Activated CD4-positive, alpha-beta T cell treated with anti-CD3 and anti-CD28 coated beads, Interleukin-2, amount 50 U/mL, for 24 hours (primary cell): ENCODE measurements around the gene OR2H2.

Source experiments
- DNase-seq, 2 donors: peaks; one replicate each; pipeline ENCODE4 v3.0.0-alpha.2; 2020; ENCODE audit warnings: low read depth in 1 of 2, low spot score in 1 of 2

Gene OR2H2

DNA sequence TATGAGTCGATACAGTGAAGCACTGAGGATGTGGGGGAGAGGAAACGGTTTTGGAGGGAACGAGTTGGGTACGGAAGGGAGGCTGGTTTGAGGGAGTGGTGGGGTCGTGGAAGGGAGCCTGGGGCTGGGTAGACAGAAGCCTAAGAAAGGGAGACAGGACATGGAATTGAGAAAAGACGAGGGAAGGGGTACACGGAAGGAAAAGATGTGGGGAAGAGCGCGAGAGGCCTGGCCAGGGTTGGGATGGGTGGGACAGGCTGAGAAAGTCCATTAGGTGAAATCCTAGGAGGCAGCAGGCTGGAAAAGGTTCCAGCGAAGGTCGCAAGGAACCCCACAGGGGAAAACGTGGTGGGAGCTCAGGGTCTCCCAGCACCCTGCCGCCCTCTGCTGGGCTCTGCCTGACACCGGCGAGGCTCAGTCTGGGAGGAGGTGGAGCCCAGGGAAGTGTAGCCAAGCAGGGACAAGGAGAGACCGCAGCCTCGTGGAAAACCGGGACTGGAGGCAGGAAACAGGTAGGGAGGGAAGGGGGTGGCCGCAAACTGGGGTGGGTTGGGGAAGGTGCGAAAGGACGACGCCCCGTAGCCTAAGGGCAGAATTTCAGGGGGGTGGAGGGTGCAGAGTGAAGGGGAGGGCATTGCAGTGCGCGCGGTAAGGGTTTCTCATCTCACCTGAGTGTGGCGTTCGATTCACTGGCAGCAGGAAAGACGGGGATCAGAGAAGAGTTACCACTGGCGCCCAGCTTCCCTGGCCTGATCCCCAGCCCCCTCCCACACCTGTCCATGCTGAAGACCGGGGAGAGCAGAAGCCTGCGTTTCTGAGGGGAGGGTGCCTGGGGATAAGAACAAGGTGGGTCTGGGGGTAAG is 43.7 kb downstream of the OR2H2 start:
- DNase-seq = peak; percentile 23 to 31

DNA sequence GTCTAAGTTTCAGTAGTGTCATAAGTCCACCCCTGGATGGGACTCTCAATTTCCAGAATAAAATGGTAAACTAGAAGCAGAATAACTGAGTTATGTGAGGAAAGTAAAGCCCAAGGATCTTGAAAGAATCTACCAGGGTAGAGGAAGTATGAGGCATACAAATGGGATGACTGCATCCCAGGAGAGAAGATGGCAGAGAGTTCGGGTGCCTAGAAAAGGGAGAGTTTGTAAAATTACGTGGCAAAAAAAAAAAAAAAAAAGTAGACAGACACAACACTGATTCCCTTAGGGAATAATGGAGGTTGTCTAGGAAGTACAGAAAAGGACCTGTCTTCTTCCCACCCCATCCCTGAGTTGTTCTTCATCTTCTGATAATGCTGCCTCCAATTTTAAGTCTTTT is 44.6 kb downstream of the OR2H2 start:
- no peak for DNase-seq

DNA sequence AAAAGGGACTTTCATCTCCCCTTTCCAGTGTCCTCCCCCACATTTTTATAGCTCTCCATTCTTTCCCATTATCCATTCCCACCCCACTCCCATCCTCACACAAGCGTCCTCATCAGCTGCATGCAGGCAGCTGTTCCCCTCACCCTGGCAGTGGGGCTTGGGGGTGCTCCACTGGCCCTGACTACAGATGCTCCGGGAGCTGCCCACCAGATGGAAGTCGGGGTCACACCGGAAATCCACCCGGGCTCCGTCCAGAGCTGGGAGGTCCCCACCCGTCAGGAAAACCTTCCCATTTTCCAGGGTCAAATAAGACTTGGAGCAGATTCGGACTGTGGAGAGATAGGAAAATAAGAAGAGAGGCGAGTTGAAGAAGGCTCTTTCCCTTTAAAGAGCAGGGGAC is 45.4 kb downstream of the OR2H2 start:
- DNase-seq = no peak

- no peak for DNase-seq
These were observed 46.4 kb downstream of the OR2H2 start for GRCh38 chr6:29631209-29631810.

DNA sequence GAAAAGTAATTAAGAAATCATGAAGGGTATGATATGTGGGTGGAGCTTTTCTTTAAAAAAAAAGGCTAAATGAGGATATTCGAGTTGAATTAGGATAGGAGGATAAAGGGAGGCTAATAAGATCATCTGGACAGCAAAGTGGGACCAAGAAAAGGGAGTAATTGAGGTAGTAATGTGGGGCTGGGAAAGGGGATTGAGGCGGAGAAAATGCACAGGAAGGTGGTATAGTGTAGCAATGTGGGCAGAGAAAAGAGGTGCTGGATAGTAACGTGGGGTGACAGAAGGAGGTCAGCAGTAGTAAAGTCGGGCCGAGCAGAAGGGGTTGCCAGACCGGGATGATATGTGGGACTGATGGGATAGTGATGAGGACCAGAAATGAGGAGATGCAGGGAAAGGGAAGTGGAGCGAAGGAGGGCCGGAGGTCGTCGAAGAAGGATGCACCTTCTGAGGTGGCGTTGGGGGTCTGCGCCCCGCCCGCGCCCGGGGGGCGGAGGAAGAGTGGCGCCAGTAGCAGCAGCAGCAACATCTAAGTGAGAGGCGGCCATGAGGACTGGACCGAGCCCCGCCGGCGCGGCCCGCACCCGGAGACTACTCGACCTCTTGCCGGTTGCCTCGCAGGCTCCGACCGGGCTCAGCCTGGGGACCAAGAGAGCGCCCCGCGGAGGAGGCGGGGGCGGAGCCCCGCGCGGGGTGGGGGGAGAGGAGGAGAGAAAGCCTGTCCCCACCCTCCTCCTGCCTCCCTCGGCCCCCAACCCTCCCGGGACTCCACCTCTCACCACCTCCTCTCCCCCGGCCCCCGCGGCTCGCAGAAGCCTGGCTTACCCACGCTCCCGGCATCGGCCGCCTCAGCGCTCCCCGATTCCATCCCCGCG is 47.2 kb downstream of the OR2H2 start:
- DNase-seq = no peak

DNA sequence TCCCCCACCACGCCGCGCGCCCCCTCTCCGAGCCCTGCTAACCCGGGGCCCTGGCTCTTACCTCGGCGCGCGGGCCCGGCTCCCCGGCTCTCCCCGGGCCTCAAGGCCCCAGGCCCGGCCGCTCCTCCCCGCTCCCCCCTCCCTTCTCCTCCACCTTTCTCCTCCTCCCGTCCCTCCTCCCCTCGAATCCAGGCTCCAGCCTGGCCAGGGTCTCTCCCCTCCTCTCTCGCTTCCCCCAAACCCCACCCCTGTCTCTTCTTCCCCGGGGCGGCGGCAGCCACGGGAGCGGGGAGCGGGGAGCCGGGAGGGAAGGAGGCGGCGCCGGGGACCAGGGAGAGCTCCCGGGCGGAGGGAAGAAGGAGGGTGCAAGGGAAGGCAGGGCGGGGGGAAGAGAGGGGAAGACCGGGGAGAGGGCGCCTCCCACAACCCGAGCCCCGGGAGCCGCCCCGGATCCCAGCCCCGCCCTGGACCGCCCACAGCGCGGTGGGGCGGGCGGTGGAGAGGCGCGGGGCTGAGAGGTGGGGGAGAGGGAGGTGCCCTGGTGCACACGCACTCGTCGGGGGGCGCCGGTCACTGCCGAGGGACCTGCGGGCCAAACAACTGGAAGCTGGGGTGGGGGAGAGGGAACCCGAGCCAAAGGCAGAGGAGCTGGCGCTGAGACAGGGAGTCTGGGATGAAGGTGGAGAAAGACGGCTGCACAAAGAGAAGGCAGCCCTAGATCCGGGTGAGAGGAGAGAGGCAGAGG is 48.0 kb downstream of the OR2H2 start, which contains the start of gene GABBR1:
GABBR1 (minus strand) TSS at position 395 of the 745 bp plus-strand sequence. CDS start 798 bp downstream, outside the sequence.
- peak; percentile 28 to 57 for DNase-seq

DNA sequence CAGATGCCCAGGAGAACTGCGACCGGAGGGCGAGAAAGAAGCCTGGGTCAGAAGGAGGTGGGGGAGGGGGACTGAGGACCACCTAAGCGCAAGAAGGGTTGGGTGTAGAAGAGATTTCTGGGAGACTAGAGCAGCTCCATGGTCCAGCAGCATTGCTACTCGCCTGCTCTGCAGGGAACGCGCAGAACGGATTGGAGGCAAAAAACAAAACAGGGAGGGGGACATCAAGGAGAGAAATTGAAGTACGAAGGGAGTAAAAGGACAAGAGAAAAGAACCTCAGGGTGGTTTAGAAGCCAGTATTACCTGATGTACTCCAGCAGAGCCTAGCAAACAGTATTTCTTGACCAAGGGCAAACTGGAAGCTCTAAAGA is 48.6 kb downstream of the OR2H2 start:
- DNase-seq = no peak

DNA sequence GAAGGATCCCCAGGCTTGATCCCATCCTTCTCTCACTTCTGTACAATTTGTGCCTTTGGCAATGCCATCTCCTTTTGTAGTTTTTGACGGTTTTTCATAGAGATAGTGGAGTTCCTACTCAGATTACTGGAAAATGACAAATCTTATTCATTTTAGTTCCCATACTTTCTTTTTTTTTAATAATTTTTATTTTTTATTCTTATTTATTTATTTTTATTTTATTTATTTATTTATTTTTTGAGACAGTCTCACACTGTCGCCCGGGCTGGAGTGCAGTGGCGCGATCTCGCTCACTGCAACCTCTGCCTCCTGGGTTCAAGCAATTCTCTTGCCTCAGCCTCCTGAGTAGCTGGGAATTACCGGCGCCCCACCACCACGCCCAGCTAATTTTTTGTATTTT is 52.3 kb downstream of the OR2H2 start:
- no peak for DNase-seq
